GM12801 (cell line): ENCODE data around the gene SLC1A1.

ENCODE experiments used
- TF ChIP-seq, protein P1 (sequence below): IDR thresholded peaks from one replicate; pipeline ENCODE4 v1.5.1; 2011; ENCODE audit warnings: control low read depth; ENCODE audit not compliant: insufficient read length; ENCODE audit errors: extremely low read depth

SLC1A1 gene

DNA sequence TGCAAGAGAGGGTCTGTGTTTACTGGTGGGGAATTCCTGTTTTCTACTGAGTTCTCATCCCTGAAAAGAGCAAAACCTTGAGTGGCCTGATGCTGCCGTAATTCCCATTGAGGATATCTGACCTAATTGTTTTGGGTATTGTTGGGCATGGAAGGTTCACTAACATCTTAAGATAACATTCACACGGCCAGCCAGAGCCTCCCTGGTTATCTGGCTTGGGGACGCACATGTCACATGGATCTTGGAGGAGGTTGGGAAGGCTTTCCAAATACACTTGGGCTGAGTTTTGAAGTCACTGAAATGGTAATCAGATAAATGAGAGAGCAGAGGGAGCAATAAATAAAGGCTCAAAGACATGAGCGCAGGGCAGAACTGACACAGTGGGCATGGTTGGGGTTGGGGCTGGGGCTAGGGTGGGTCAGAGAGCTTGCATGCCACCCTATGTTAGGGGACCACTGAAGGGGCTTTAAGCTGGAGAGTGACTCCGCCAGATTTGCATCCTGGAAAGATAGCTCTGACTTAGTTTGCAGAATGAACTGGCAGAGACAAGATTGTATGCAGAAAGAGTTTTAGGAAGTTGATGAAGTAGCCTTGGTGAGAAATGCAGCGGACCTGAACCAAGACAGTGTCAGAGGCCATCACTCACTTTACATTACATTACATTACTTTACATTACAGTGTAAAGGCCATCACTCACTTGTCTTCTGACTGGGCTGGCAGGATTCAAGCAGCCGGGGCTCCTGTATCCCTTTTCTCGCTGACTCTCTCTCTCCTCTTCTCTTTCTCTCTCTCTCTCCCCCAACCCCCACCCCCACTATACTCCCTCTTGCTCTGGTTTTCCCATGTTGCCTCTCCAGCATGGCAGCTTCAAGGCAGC is 24.2 kb downstream of the SLC1A1 start:
- TF ChIP-seq, protein P1, sequence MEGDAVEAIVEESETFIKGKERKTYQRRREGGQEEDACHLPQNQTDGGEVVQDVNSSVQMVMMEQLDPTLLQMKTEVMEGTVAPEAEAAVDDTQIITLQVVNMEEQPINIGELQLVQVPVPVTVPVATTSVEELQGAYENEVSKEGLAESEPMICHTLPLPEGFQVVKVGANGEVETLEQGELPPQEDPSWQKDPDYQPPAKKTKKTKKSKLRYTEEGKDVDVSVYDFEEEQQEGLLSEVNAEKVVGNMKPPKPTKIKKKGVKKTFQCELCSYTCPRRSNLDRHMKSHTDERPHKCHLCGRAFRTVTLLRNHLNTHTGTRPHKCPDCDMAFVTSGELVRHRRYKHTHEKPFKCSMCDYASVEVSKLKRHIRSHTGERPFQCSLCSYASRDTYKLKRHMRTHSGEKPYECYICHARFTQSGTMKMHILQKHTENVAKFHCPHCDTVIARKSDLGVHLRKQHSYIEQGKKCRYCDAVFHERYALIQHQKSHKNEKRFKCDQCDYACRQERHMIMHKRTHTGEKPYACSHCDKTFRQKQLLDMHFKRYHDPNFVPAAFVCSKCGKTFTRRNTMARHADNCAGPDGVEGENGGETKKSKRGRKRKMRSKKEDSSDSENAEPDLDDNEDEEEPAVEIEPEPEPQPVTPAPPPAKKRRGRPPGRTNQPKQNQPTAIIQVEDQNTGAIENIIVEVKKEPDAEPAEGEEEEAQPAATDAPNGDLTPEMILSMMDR, result no peak

DNA sequence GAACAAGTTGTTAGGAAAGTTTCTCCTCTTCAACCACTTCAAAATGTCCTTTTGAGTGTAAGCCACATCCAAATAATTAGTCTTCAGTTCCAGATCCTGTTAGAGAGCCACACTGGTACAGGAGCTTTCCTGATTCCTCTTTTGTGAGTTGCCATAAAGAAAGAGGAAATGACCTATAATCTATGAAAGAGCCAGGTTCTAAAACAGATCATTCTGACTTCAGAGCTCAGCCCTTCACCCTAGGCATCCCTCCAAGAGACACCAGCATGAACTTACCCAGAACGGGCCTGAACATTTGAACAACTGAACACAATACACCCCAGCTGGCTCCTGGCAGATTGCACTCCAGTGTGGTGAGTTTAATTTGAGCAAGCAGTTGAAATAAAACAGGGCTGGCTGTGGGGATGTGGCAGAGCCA is 25.7 kb downstream of the SLC1A1 start:
- TF ChIP-seq, protein P1, result no peak

DNA sequence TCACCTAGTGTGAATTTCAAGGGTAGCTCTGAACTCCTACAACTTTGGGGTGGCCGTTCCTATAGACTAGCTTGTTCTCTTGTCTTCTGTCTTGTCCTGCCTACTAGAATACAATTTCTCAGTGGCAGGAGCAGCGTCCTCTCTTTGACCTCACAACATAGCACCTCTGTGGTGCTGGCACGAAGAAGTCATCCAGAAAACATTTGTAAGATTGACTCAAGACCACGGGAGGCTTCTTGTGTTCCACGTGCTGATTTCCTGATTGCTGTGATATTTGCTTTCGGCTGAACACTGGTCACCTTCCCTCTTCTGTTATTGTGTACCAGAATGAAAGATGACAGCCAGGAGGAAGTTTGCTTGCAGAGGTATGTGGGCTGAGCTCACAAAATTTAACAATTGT is 27.0 kb downstream of the SLC1A1 start:
- TF ChIP-seq, protein P1, result no peak

DNA sequence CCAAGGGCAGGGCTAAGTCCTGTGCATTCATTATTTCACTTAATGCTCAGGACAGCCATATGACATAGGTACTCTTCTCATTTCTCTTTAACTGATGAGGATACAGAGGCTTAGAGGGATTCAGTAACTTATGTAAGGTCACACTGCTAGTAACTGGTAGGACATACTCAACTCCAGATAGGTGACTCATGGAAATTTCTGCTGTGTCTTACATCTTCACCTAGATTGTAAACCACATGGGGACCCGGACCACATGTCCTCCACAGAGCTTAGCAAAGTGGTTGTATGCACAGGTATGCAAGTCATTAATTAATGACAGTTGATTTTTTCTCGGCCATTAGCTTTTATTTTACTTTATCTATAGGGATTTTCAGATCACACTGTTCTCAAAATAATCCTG is 29.3 kb downstream of the SLC1A1 start:
- TF ChIP-seq, protein P1, result no peak

DNA sequence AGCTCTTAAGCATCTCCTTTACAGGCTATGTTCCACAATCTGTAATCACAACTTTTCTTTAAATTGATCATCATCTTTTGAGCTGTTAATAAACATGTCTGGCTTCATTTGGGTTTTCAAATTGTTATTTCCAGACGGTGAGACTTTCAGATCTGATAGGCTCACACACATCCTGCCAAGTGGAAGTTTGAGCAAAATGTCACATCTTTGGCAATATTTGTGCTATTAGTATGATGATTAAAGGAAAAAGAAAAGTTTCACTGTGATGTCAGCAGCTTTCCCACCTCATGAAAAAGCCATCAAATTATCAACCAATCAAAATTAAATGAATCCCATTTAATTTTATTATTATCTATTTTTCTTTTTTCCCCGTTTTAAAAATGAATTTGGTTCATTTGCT is 29.8 kb downstream of the SLC1A1 start:
- TF ChIP-seq, protein P1, result no peak

DNA sequence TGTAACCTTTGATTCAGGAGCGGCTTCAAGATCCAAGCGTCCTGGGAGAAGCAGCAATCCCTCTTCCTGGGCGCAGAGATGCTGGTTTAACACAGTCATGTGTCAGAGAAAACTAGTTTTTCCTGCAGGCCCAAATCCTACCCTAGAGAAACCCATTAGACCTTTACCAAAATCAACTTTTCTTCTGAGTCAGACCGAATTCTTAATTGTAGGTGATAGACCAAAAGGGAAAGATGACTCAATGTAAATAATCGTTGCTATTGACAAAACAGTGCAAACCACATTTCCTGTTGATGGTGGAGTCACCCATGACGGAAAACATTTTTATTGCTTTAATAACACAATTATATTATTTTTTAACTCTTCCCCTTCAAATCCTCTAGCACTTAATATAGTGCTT is 40.1 kb downstream of the SLC1A1 start:
- TF ChIP-seq, protein P1, result no peak

DNA sequence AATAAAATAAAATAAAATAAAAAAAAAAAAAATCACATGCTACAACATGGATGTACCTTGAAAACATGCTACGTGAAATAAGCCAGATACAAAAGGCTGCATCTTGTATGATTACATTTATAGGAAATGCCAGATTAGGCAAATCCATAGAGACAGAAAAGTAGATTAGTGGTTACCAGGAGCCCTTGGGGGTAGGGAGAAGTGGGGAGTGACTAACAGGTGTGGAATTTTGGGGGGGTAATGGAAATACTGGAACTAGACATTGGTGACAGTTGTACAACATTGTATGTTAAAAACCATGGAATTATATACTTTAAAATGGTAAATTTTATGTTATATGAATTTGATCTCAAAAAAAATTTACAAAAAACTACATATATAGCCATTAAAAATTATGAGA is 47.3 kb downstream of the SLC1A1 start:
- TF ChIP-seq, protein P1, result no peak

DNA sequence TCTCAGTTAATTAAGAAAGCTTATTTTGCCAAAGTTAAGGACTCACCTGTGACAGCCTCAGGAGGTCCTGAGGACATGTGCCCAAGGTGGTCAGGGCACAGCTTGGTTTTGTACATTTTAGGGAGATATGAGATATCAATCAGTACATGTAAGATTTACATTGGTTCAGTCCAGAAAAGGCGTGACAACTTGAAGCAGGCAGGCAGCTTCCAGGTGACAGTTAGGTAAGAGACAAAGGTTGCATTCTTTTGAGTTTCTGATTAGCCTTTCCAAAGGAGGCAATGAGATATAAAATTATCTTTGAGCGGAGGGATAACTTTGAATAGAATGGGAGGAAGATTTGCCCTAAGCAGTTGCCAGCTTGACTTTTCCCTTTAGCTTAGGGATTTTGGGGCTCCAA is 47.8 kb downstream of the SLC1A1 start:
- TF ChIP-seq, protein P1, result no peak
